ENCODE measurements around the gene IRAK3. TPM values are rescaled to one million over a fixed set of nuclear protein-coding genes. Genes with fewer than 3 reads are reported as not detected.

The IRAK3 gene
- total and polyA plus RNA-seq, 2 experiments from 2014 or later, result 1.2 to 8.6 TPM

- H3K27me3 ChIP-seq, result peaks cover 7% of the 10 kb centered on the region
- H3K4me2 ChIP-seq, result peak overlapping the region; percentile 86
- no peak overlapping the region for H3K27ac ChIP-seq
- no peaks in the 10 kb centered on the region for H4K20me1 ChIP-seq (ENCODE audit: insufficient read depth, poor library complexity, severe bottlenecking)
- H3K79me2 ChIP-seq, result peaks cover 3% of the 10 kb centered on the region
- no peak for TF ChIP-seq CTCF (IDR thresholded peaks at IDR 0.05; ENCODE audit: poor library complexity)
- TF ChIP-seq EZH2 (IDR thresholded peaks at IDR 0.05; ENCODE audit: borderline replicate concordance), result no peak
- TF ChIP-seq EZH2phosphoT487 (IDR thresholded peaks at IDR 0.05; ENCODE audit: low read depth, severe bottlenecking, unreplicated experiment), result no peak
- no peak overlapping the region for H3K4me3 ChIP-seq
- DNase-seq (ENCODE audit: low spot score), result no peak
- no peaks in the 10 kb centered on the region for H3K4me1 ChIP-seq (ENCODE audit: insufficient read depth)
- no peaks in the 10 kb centered on the region for H3K36me3 ChIP-seq (replicated peaks; ENCODE audit: insufficient read depth, low read depth)
- H3K9me3 ChIP-seq (ENCODE audit: low read depth), result no peaks in the 10 kb centered on the region
- 78% methylated on average over 1 of the region's 1 CpG for WGBS (ENCODE audit: low lambda C conversion rate, missing lambda C conversion rate)
- no peak overlapping the region for H2AFZ ChIP-seq
- H3K9me2 ChIP-seq (replicated peaks; ENCODE audit: insufficient read depth), result no peaks in the 10 kb centered on the region
Observed at GRCh38 chr12:66190519-66191370, 1.7 kb downstream of the IRAK3 start.

GRCh38 chr12:66191547-66192126, 2.6 kb downstream of the IRAK3 start:
- no peaks in the 10 kb centered on the region for H3K9me2 ChIP-seq (replicated peaks; ENCODE audit: insufficient read depth)
- H3K9me3 ChIP-seq (ENCODE audit: low read depth), result no peaks in the 10 kb centered on the region
- peaks cover 3% of the 10 kb centered on the region for H3K79me2 ChIP-seq
- no peaks in the 10 kb centered on the region for H3K4me1 ChIP-seq (ENCODE audit: insufficient read depth)
- H3K27ac ChIP-seq, result no peak overlapping the region
- peaks cover 7% of the 10 kb centered on the region for H3K27me3 ChIP-seq
- H3K36me3 ChIP-seq (replicated peaks; ENCODE audit: insufficient read depth, low read depth), result no peaks in the 10 kb centered on the region
- peak overlapping the region; percentile 25 for H3K4me2 ChIP-seq
- no peak for DNase-seq (ENCODE audit: low spot score)
- no peak overlapping the region for H3K4me3 ChIP-seq
- no peak overlapping the region for H2AFZ ChIP-seq
- TF ChIP-seq EZH2 (IDR thresholded peaks at IDR 0.05; ENCODE audit: borderline replicate concordance) (no peak), CTCF (IDR thresholded peaks at IDR 0.05; ENCODE audit: poor library complexity) (no peak), EZH2phosphoT487 (IDR thresholded peaks at IDR 0.05; ENCODE audit: low read depth, severe bottlenecking, unreplicated experiment) (no peak)
- 47% methylated on average over 7 of the region's 7 CpGs for WGBS (ENCODE audit: low lambda C conversion rate, missing lambda C conversion rate)
- no peaks in the 10 kb centered on the region for H4K20me1 ChIP-seq (ENCODE audit: insufficient read depth, poor library complexity, severe bottlenecking)

GRCh38 chr12:66194122-66194521, 5.1 kb downstream of the IRAK3 start:
- no peaks in the 10 kb centered on the region for H3K9me3 ChIP-seq (ENCODE audit: low read depth)
- H2AFZ ChIP-seq, result no peak overlapping the region
- WGBS (ENCODE audit: low lambda C conversion rate, missing lambda C conversion rate), result 85% methylated on average over 2 of the region's 2 CpGs
- no peak overlapping the region for H3K4me2 ChIP-seq
- H3K4me3 ChIP-seq, result no peak overlapping the region
- no peaks in the 10 kb centered on the region for H4K20me1 ChIP-seq (ENCODE audit: insufficient read depth, poor library complexity, severe bottlenecking)
- H3K27me3 ChIP-seq, result no peaks in the 10 kb centered on the region
- H3K36me3 ChIP-seq (replicated peaks; ENCODE audit: insufficient read depth, low read depth), result no peaks in the 10 kb centered on the region
- H3K9me2 ChIP-seq (replicated peaks; ENCODE audit: insufficient read depth), result no peaks in the 10 kb centered on the region
- TF ChIP-seq CTCF (IDR thresholded peaks at IDR 0.05; ENCODE audit: poor library complexity) (no peak), EZH2phosphoT487 (IDR thresholded peaks at IDR 0.05; ENCODE audit: low read depth, severe bottlenecking, unreplicated experiment) (no peak), EZH2 (IDR thresholded peaks at IDR 0.05; ENCODE audit: borderline replicate concordance) (no peak)
- H3K79me2 ChIP-seq, result peaks cover 3% of the 10 kb centered on the region
- no peaks in the 10 kb centered on the region for H3K4me1 ChIP-seq (ENCODE audit: insufficient read depth)
- no peak overlapping the region for H3K27ac ChIP-seq
- no peak for DNase-seq (ENCODE audit: low spot score)
